IMR-90 (cell line): ENCODE measurements around the gene FNDC3A. TPM values are rescaled to one million over a fixed set of nuclear protein-coding genes. Genes with fewer than 3 reads are reported as not detected.

ENCODE experiments used
- ATAC-seq: fragments of 200-7000 bp; cut with Tn5 transposase; 2 replicates; pipeline ENCODE4 v1.9.1; 2020; ENCODE audit warnings: low read depth, mild to moderate bottlenecking, moderate library complexity
- BruUV-seq: library from RNA; stranded (reverse); fragments of 400-500 nt; replicated peaks from 2 replicates; lab custom pipeline; 2021; lab: Mats Ljungman, UMichigan
- CTCF ChIA-PET: fragments of 300-600 bp; formaldehyde crosslinking; extraction: SDS; loops from one replicate; lab custom pipeline; 2021; ENCODE audit warnings: antibody characterized with exemption; lab: Yijun Ruan, JAX
- POLR2A ChIA-PET: fragments of 300-600 bp; sonication (Branson Sonifier 250); formaldehyde crosslinking; loops from one replicate; lab custom pipeline; 2022; ENCODE audit warnings: antibody characterized with exemption; ENCODE audit not compliant: unreplicated experiment; lab: Charles Lee
- DNase-seq: peaks from one replicate; pipeline ENCODE4 v3.0.0; 2013
- H2AFZ ChIP-seq: replicated peaks from 2 replicates; pipeline ENCODE3; 2013; ENCODE audit warnings: low read length, mild to moderate bottlenecking; ENCODE audit not compliant: poor library complexity
- H2AK5ac ChIP-seq: 2 replicates; pipeline ENCODE4 v1.6.1; 2013; ENCODE audit warnings: low read depth, low read length, inconsistent platforms
- H2AK9ac ChIP-seq: replicated peaks from 2 replicates; pipeline ENCODE3; 2013; ENCODE audit warnings: mild to moderate bottlenecking, low read depth, low read length, moderate library complexity; ENCODE audit not compliant: poor library complexity
- H2BK120ac ChIP-seq: 2 replicates; pipeline ENCODE4 v1.6.1; 2013; ENCODE audit warnings: low read depth, low read length, inconsistent platforms
- H2BK15ac ChIP-seq: 3 replicates; pipeline ENCODE4 v1.6.1; 2013; ENCODE audit warnings: low read depth, low read length, inconsistent platforms
- H2BK20ac ChIP-seq: 2 replicates; pipeline ENCODE4 v1.6.1; 2013; ENCODE audit warnings: low read depth, mild to moderate bottlenecking, inconsistent platforms, low read length, moderate library complexity
- H2BK5ac ChIP-seq: 2 replicates; pipeline ENCODE4 v1.6.1; 2013; ENCODE audit warnings: mild to moderate bottlenecking, low read depth, low read length, inconsistent platforms; ENCODE audit not compliant: poor library complexity, severe bottlenecking
- H3K14ac ChIP-seq: replicated peaks from 2 replicates; pipeline ENCODE4 v1.6.1; 2013; ENCODE audit warnings: low read depth, low read length, inconsistent platforms
- H3K18ac ChIP-seq: 2 replicates; pipeline ENCODE4 v1.6.1; 2013; ENCODE audit warnings: low read depth, low read length, control low read depth
- H3K23ac ChIP-seq: 2 replicates; pipeline ENCODE4 v1.6.1; 2013; ENCODE audit warnings: low read depth, low read length, inconsistent platforms
- H3K27ac ChIP-seq: 2 replicates; pipeline ENCODE4 v1.5.1; 2013; ENCODE audit warnings: mild to moderate bottlenecking, control low read depth, low read length; ENCODE audit not compliant: insufficient read depth
- H3K27me3 ChIP-seq: 2 replicates; pipeline ENCODE4 v1.6.1; 2013; ENCODE audit warnings: low read length; ENCODE audit not compliant: control insufficient read depth, insufficient read depth
- H3K36me3 ChIP-seq: 2 replicates; pipeline ENCODE4 v1.6.1; 2013; ENCODE audit warnings: low read length, mixed read lengths; ENCODE audit not compliant: control insufficient read depth, insufficient read depth
- H3K4ac ChIP-seq: 2 replicates; pipeline ENCODE4 v1.6.1; 2013; ENCODE audit warnings: low read depth, low read length, inconsistent platforms
- H3K4me1 ChIP-seq: 2 replicates; pipeline ENCODE4 v1.6.1; 2013; ENCODE audit warnings: low read length, mixed read lengths; ENCODE audit not compliant: control insufficient read depth, insufficient read depth
- H3K4me2 ChIP-seq: 2 replicates; pipeline ENCODE4 v1.6.1; 2013; ENCODE audit warnings: low read depth, mild to moderate bottlenecking, control low read depth, low read length, moderate library complexity
- H3K4me3 ChIP-seq: 2 replicates; pipeline ENCODE4 v1.5.1; 2013; ENCODE audit warnings: low read depth, mild to moderate bottlenecking, control low read depth, low read length, moderate library complexity; ENCODE audit not compliant: insufficient read depth
- H3K56ac ChIP-seq: 2 replicates; pipeline ENCODE4 v1.6.1; 2013; ENCODE audit warnings: low read length, inconsistent platforms; ENCODE audit not compliant: insufficient read depth; ENCODE audit errors: extremely low read depth
- H3K79me1 ChIP-seq, 2 experiments: 2 replicates each; pipeline ENCODE4 v1.6.1; 2013; ENCODE audit warnings: low read length in 2 of 2, inconsistent platforms in 1 of 2, low read depth in 1 of 2
- H3K9ac ChIP-seq: 2 replicates; pipeline ENCODE4 v1.6.1; 2013; ENCODE audit warnings: low read depth, low read length, control low read depth
- H3K9me1 ChIP-seq: 2 replicates; pipeline ENCODE4 v1.6.1; 2013; ENCODE audit warnings: low read length, inconsistent platforms; ENCODE audit not compliant: insufficient read depth
- H3K9me3 ChIP-seq: 2 replicates; pipeline ENCODE4 v1.6.1; 2013; ENCODE audit warnings: low read length; ENCODE audit not compliant: control insufficient read depth, insufficient read depth
- H4K20me1 ChIP-seq: 2 replicates; pipeline ENCODE4 v1.6.1; 2013; ENCODE audit warnings: low read length, inconsistent platforms; ENCODE audit not compliant: insufficient read depth
- H4K5ac ChIP-seq: 2 replicates; pipeline ENCODE4 v1.6.1; 2013; ENCODE audit warnings: mild to moderate bottlenecking, low read depth, low read length, control low read depth
- H4K8ac ChIP-seq, 2 experiments: 2 replicates each; pipeline ENCODE4 v1.6.1; 2013; ENCODE audit warnings: low read depth in 2 of 2, low read length in 2 of 2, control low read depth in 1 of 2, inconsistent platforms in 1 of 2
- H4K91ac ChIP-seq: 2 replicates; pipeline ENCODE4 v1.6.1; 2013; ENCODE audit warnings: low read depth, low read length, inconsistent platforms; ENCODE audit not compliant: insufficient read depth
- BHLHE40 ChIP-seq: fragments of 150-350 bp; IDR thresholded peaks from 2 replicates; pipeline ENCODE4 v1.6.1; 2016; ENCODE audit warnings: mild to moderate bottlenecking, low read depth, low read length
- CEBPB ChIP-seq: IDR thresholded peaks from 2 replicates; pipeline ENCODE4 v1.6.1; 2012; ENCODE audit warnings: low read depth, low read length, improper control_type of control experiment
- CHD1 ChIP-seq: IDR thresholded peaks from 2 replicates; pipeline ENCODE4 v1.6.1; 2012; ENCODE audit warnings: low read depth, low read length, improper control_type of control experiment
- FOS ChIP-seq: fragments of 150-350 bp; IDR thresholded peaks from 2 replicates; pipeline ENCODE4 v1.6.1; 2016; ENCODE audit warnings: low read depth, low read length
- MAFK ChIP-seq: IDR thresholded peaks from 2 replicates; pipeline ENCODE4 v1.6.1; 2012; ENCODE audit warnings: low read depth, low read length, improper control_type of control experiment
- MAZ ChIP-seq: IDR thresholded peaks from 2 replicates; pipeline ENCODE4 v1.6.1; 2012; ENCODE audit warnings: low read depth, mild to moderate bottlenecking, low read length, improper control_type of control experiment, moderate library complexity, borderline replicate concordance
- MXI1 ChIP-seq: IDR thresholded peaks from 2 replicates; pipeline ENCODE4 v1.6.1; 2012; ENCODE audit warnings: low read depth, mild to moderate bottlenecking, low read length, moderate library complexity, borderline replicate concordance
- NFE2L2 ChIP-seq: fragments of 150-350 bp; IDR thresholded peaks from 2 replicates; pipeline ENCODE4 v1.6.1; 2016; ENCODE audit warnings: low read depth, mild to moderate bottlenecking, low read length
- POLR2A ChIP-seq: IDR thresholded peaks from 2 replicates; pipeline ENCODE4 v1.6.1; 2012; ENCODE audit warnings: mild to moderate bottlenecking, low read depth, low read length
- RAD21 ChIP-seq: IDR thresholded peaks from 2 replicates; pipeline ENCODE4 v1.6.1; 2012; ENCODE audit warnings: low read length, improper control_type of control experiment
- RCOR1 ChIP-seq: IDR thresholded peaks from 2 replicates; pipeline ENCODE4 v1.6.1; 2012; ENCODE audit warnings: mild to moderate bottlenecking, low read length, improper control_type of control experiment; ENCODE audit not compliant: insufficient replicate concordance
- RFX5 ChIP-seq: IDR thresholded peaks from 2 replicates; pipeline ENCODE4 v1.8.0; 2012; ENCODE audit warnings: low read depth, mild to moderate bottlenecking, low read length, moderate library complexity
- SMC3 ChIP-seq: fragments of 150-350 bp; IDR thresholded peaks from 2 replicates; pipeline ENCODE4 v1.6.1; 2016; ENCODE audit warnings: low read depth, mild to moderate bottlenecking, antibody characterized with exemption, low read length, moderate library complexity
- WGBS, 2 experiments: methylation state at CpG; one replicate each; pipeline versions ENCODE4 v1.1.5 to v1.1.7; 2013; ENCODE audit warnings: missing lambda C conversion rate in 2 of 2; ENCODE audit not compliant: insufficient read length in 1 of 2; ENCODE audit errors: extremely low coverage in 2 of 2; 5-methylcytosine and 5-hydroxymethylcytosine counted together
- dilution Hi-C: fragments of 300-500 bp; cut with HindIII; formaldehyde crosslinking; loops from one replicate; pipeline ENCODE4 v1.14.3; 2018; ENCODE audit warnings: low sequenced_read_pairs; ENCODE audit not compliant: unreplicated experiment
- in situ Hi-C: fragments of 300-500 bp; cut with MboI; formaldehyde crosslinking; loops from 3 replicates; pipeline ENCODE4 v1.14.3; 2019; ENCODE audit warnings: low sequenced_read_pairs, inconsistent platforms, mixed read lengths
- intact Hi-C: fragments of 100-400 bp; cut with micrococcal nuclease; formaldehyde crosslinking; loops from 2 replicates; pipeline ENCODE4 v1.10.0; 2022
- polyA plus RNA-seq, 3 experiments: library from polyadenylated mRNA; depleted of rRNA; stranded (reverse); fragments of >200 nt; gene quantifications; 2 replicates each; pipeline ENCODE4 v1.2.3, GENCODE V29; 2012; ENCODE audit warnings: low replicate concordance in 1 of 3
- total RNA-seq: library from RNA; depleted of rRNA; stranded (reverse); fragments of >200 nt; gene quantifications from 2 replicates; pipeline ENCODE4 v1.2.3, GENCODE V29; 2012
- TF ChIP-seq, protein P1 (sequence below): conservative IDR thresholded peaks from 2 replicates; pipeline ENCODE4 v1.5.1; 2012; ENCODE audit warnings: mild to moderate bottlenecking, low read depth, low read length, improper control_type of control experiment
- TF ChIP-seq, protein P2 (sequence below): fragments of 150-350 bp; IDR thresholded peaks from 2 replicates; pipeline ENCODE4 v1.6.1; 2016; ENCODE audit warnings: low read depth, mild to moderate bottlenecking, low read length, moderate library complexity, borderline replicate concordance
- TF ChIP-seq, protein P3 (sequence below): fragments of 150-350 bp; IDR thresholded peaks from 2 replicates; pipeline ENCODE4 v1.6.1; 2017; ENCODE audit warnings: mild to moderate bottlenecking, antibody characterized with exemption, low read length, low read depth

Gene FNDC3A
- total and polyA plus RNA-seq, 2 of the 4 experiments (the other 2 are of a cell fraction): 29.2 to 60.4 TPM

DNA sequence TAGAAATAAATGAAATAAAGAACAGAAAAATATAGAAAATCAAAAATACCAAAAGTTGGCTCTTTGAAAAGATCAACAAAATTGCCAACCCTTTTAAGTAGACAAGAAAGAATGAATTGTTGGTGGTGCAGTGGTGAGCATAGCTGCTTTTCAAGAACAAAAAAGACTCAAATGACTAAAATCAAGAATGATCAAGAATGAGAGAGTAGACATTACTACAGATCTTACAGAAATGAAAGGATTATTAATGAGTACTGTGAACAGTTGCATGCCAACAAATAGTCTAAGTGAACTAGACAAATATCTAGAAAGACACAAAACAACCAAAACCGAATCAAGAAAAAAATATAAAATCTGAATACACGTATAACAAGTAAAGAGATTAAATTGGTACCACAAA is 53.9 kb downstream of the FNDC3A start:
- POLR2A ChIA-PET: no interaction called here

More for the DNA sequence above, 53.9 kb downstream of the FNDC3A start:
- Histone ChIP-seq H4K91ac (no peak overlapping the region), H2BK5ac (no peak overlapping the region), H3K9me1 (no peaks in the 10 kb centered on the region), H2BK15ac (no peak overlapping the region), H3K27ac (no peak overlapping the region), H2AK9ac (no peak overlapping the region), H3K4me2 (no peak overlapping the region), H3K79me1 (peaks cover 15 to 33% of the 10 kb centered on the region in 2 experiments), H3K36me3 (0 out of 2 replicates have a peak, but pooled peaks cover 3% of the 10 kb centered on the region), H4K5ac (no peak overlapping the region), H3K9me3 (no peaks in the 10 kb centered on the region), H2AFZ (no peak overlapping the region), H4K20me1 (no peaks in the 10 kb centered on the region), H2AK5ac (no peak overlapping the region), H2BK20ac (no peak overlapping the region), H3K14ac (no peak overlapping the region), H2BK120ac (no peak overlapping the region), H3K9ac (no peak overlapping the region), H3K4me3 (no peak overlapping the region), H3K56ac (no peak overlapping the region), H4K8ac (no peak overlapping the region), H3K4ac (no peak overlapping the region), H3K27me3 (no peaks in the 10 kb centered on the region), H3K23ac (no peak overlapping the region), H3K4me1 (no peaks in the 10 kb centered on the region), H3K18ac (no peak overlapping the region)
- CTCF ChIA-PET: no interaction called here
- no peak for ATAC-seq
- DNase-seq: no peak
- BruUV-seq: no TSS peak
- in situ Hi-C loops: no loop called here
- intact Hi-C loops: no loop called here
- TF ChIP-seq FOS (no peak), CHD1 (no peak), BHLHE40 (no peak), POLR2A (no peak), RAD21 (no peak), RFX5 (no peak), MAZ (no peak), NFE2L2 (no peak), RCOR1 (no peak), MAFK (no peak), SMC3 (no peak), MXI1 (no peak), CEBPB (no peak)
- TF ChIP-seq, protein P1, sequence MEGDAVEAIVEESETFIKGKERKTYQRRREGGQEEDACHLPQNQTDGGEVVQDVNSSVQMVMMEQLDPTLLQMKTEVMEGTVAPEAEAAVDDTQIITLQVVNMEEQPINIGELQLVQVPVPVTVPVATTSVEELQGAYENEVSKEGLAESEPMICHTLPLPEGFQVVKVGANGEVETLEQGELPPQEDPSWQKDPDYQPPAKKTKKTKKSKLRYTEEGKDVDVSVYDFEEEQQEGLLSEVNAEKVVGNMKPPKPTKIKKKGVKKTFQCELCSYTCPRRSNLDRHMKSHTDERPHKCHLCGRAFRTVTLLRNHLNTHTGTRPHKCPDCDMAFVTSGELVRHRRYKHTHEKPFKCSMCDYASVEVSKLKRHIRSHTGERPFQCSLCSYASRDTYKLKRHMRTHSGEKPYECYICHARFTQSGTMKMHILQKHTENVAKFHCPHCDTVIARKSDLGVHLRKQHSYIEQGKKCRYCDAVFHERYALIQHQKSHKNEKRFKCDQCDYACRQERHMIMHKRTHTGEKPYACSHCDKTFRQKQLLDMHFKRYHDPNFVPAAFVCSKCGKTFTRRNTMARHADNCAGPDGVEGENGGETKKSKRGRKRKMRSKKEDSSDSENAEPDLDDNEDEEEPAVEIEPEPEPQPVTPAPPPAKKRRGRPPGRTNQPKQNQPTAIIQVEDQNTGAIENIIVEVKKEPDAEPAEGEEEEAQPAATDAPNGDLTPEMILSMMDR: no peak
- TF ChIP-seq, protein P2, sequence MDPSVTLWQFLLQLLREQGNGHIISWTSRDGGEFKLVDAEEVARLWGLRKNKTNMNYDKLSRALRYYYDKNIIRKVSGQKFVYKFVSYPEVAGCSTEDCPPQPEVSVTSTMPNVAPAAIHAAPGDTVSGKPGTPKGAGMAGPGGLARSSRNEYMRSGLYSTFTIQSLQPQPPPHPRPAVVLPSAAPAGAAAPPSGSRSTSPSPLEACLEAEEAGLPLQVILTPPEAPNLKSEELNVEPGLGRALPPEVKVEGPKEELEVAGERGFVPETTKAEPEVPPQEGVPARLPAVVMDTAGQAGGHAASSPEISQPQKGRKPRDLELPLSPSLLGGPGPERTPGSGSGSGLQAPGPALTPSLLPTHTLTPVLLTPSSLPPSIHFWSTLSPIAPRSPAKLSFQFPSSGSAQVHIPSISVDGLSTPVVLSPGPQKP: no peak
- TF ChIP-seq, protein P3, sequence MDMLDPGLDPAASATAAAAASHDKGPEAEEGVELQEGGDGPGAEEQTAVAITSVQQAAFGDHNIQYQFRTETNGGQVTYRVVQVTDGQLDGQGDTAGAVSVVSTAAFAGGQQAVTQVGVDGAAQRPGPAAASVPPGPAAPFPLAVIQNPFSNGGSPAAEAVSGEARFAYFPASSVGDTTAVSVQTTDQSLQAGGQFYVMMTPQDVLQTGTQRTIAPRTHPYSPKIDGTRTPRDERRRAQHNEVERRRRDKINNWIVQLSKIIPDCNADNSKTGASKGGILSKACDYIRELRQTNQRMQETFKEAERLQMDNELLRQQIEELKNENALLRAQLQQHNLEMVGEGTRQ: no peak
- dilution Hi-C loops: no loop called here
- WGBS, 2 experiments: no CpG with 5 or more reads among the region's 2 CpGs
